SK-N-SH treated with all-trans-retinoic acid at 6 μM for 48 hours (cell line): Measurements from ENCODE around the gene OCEL1.

Experiments
- ATAC-seq: fragments of 200-7000 bp; cut with Tn5 transposase; 3 replicates; pipeline ENCODE4 v1.9.1; 2020; ENCODE audit warnings: mild to moderate bottlenecking, moderate library complexity
- ARNTL ChIP-seq: fragments of 450-650 bp; formaldehyde crosslinking; IDR thresholded peaks from 2 replicates; pipeline ENCODE4 v1.5.0; 2020; ENCODE audit warnings: low read depth, mild to moderate bottlenecking, moderate library complexity, borderline replicate concordance
- BACH2 ChIP-seq: fragments of 250-450 bp; sonication (Bioruptor Pico); IDR thresholded peaks from 2 replicates; pipeline ENCODE4 v1.9.0; 2021; ENCODE audit warnings: mild to moderate bottlenecking, borderline replicate concordance
- CREB5 ChIP-seq: fragments of 250-450 bp; sonication (Bioruptor Pico); IDR thresholded peaks from 2 replicates; pipeline ENCODE4 v1.5.1; 2020; ENCODE audit warnings: low read depth, mild to moderate bottlenecking, moderate library complexity
- CSDC2 ChIP-seq: fragments of 250-450 bp; sonication (Bioruptor Pico); IDR thresholded peaks from 2 replicates; pipeline ENCODE4 v1.5.0; 2020; ENCODE audit warnings: mild to moderate bottlenecking, moderate library complexity
- CSRNP3 ChIP-seq: fragments of 250-450 bp; sonication (Bioruptor Pico); IDR thresholded peaks from 2 replicates; pipeline ENCODE4 v1.5.1; 2021; ENCODE audit warnings: mild to moderate bottlenecking, moderate library complexity
- ESRRG ChIP-seq: fragments of 250-450 bp; sonication (Bioruptor Pico); IDR thresholded peaks from 2 replicates; pipeline ENCODE4 v1.6.1; 2021; ENCODE audit warnings: mild to moderate bottlenecking
- ISL1 ChIP-seq: fragments of 250-450 bp; sonication (Bioruptor Pico); IDR thresholded peaks from 2 replicates; pipeline ENCODE4 v2.1.2; 2022; ENCODE audit warnings: mild to moderate bottlenecking, moderate library complexity
- OSR1 ChIP-seq: fragments of 250-450 bp; sonication (Bioruptor Pico); IDR thresholded peaks from 2 replicates; pipeline ENCODE4 v1.8.0; 2022; ENCODE audit warnings: moderate library complexity, mild to moderate bottlenecking, inconsistent platforms
- PATZ1 ChIP-seq: fragments of 250-450 bp; sonication (Bioruptor Pico); IDR thresholded peaks from 2 replicates; pipeline ENCODE4 v1.8.0; 2020; ENCODE audit warnings: mild to moderate bottlenecking, moderate library complexity, borderline replicate concordance
- PPARA ChIP-seq: fragments of 250-450 bp; sonication (Bioruptor Pico); IDR thresholded peaks from 2 replicates; pipeline ENCODE4 v1.5.0; 2020; ENCODE audit warnings: mild to moderate bottlenecking, borderline replicate concordance
- SNAI2 ChIP-seq: fragments of 250-450 bp; sonication (Bioruptor Pico); IDR thresholded peaks from 2 replicates; pipeline ENCODE4 v1.5.0; 2020; ENCODE audit warnings: mild to moderate bottlenecking, moderate library complexity
- TCF4 ChIP-seq: fragments of 250-450 bp; sonication (Bioruptor Pico); IDR thresholded peaks from 2 replicates; pipeline ENCODE4 v1.8.0; 2021; ENCODE audit warnings: mild to moderate bottlenecking, moderate library complexity, borderline replicate concordance
- TOX ChIP-seq: fragments of 250-450 bp; sonication (Bioruptor Pico); IDR thresholded peaks from 2 replicates; pipeline ENCODE4 v1.8.0; 2021; ENCODE audit warnings: mild to moderate bottlenecking, moderate library complexity, borderline replicate concordance
- TSHZ2 ChIP-seq: fragments of 250-450 bp; sonication (Bioruptor Pico); IDR thresholded peaks from 2 replicates; pipeline ENCODE4 v1.5.0; 2020; ENCODE audit warnings: mild to moderate bottlenecking, moderate library complexity
- ZC3H10 ChIP-seq: fragments of 250-450 bp; sonication (Bioruptor Pico); IDR thresholded peaks from 2 replicates; pipeline ENCODE4 v1.5.1; 2021; ENCODE audit warnings: mild to moderate bottlenecking, moderate library complexity
- ZFP30 ChIP-seq: fragments of 450-650 bp; formaldehyde crosslinking; IDR thresholded peaks from 2 replicates; pipeline ENCODE4 v1.5.0; 2022; ENCODE audit warnings: mild to moderate bottlenecking, moderate library complexity
- ZNF565 ChIP-seq: fragments of 450-650 bp; formaldehyde crosslinking; conservative IDR thresholded peaks from 2 replicates; pipeline ENCODE4 v1.5.0; 2020; ENCODE audit warnings: low read depth, mild to moderate bottlenecking, moderate library complexity
- ZNF70 ChIP-seq: fragments of 450-650 bp; formaldehyde crosslinking; IDR thresholded peaks from 2 replicates; pipeline ENCODE4 v1.5.0; 2020; ENCODE audit warnings: mild to moderate bottlenecking, moderate library complexity
- ZNF8 ChIP-seq: fragments of 450-650 bp; formaldehyde crosslinking; IDR thresholded peaks from 2 replicates; pipeline ENCODE4 v1.5.0; 2020; ENCODE audit warnings: mild to moderate bottlenecking, moderate library complexity

OCEL1 gene

GRCh38 chr19:17206736-17207581, 19.1 kb upstream of the OCEL1 start:
- no peak for ATAC-seq
- TF ChIP-seq ZNF8: no peak
- no peak for TF ChIP-seq ESRRG (CRISPR knock-in tag)
- no peak for TF ChIP-seq TCF4
- no peak for TF ChIP-seq ZC3H10
- TF ChIP-seq ISL1 (CRISPR knock-in tag): no peak
- no peak for TF ChIP-seq SNAI2 (CRISPR knock-in tag)
- no peak for TF ChIP-seq ARNTL (CRISPR knock-in tag)
- no peak for TF ChIP-seq TSHZ2 (CRISPR knock-in tag)
- TF ChIP-seq ZNF70: no peak
- TF ChIP-seq PATZ1: no peak
- no peak for TF ChIP-seq ZFP30 (CRISPR knock-in tag)

DNA sequence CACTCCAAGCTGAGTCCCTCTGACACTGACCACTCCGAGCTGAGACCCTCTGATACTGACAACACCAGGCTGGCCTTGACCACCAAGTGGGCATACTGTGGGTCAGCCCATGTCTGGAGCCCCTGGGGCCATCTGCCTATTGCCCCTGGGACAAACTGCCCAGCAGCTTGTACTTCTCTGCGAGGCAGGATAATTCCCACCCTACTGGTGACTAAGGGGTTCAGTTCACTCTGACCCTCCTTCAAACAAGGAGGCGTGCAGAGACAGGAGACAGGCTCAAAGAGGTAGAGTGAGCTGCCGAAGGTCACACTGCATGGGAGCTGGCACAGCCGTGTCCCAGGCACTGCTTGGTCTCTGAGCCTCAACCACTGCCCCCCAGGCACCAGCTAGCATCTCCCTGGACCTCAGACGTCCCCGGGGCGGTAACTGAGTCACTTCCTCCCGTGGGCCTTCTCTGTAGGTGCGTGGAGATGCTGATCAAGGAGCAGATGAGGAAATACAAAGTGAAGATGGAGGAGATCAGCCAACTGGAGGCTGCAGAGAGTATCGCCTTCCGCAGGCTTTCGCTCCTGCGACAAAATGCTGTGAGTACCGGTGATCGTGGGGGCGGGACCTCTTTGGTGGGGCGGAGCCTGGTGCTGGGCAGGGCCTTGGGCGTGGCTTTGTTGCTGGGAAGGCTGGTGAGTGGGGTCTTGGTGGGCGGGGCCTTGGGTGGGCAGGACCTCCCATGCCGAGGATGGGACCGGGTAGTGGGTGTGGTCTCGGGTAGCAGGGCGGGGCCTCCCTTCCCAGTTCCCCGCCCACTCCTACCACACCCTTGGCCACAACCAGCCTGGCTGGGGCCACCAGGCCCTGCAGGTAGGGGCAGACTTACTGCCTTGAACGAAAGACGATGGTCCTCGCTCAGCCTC, 16.6 kb upstream of the OCEL1 start:
- TF ChIP-seq ISL1 (CRISPR knock-in tag) (no peak), OSR1 (CRISPR knock-in tag) (no peak), ZNF565 (CRISPR knock-in tag) (no peak), ZNF70 (no peak), PPARA (CRISPR knock-in tag) (no peak), CSRNP3 (CRISPR knock-in tag) (no peak), TSHZ2 (CRISPR knock-in tag) (no peak), CSDC2 (CRISPR knock-in tag) (no peak), ESRRG (CRISPR knock-in tag) (no peak)
- TF ChIP-seq, all 23 proteins: peak for 0
- peak; percentile 53 for ATAC-seq

GRCh38 chr19:17210296-17210695, 15.7 kb upstream of the OCEL1 start:
- ATAC-seq: no peak
- no peak for TF ChIP-seq CREB5
- no peak for TF ChIP-seq ESRRG (CRISPR knock-in tag)
- TF ChIP-seq ZNF565 (CRISPR knock-in tag): no peak
- no peak for TF ChIP-seq TOX
- no peak for TF ChIP-seq ISL1 (CRISPR knock-in tag)
- no peak for TF ChIP-seq TSHZ2 (CRISPR knock-in tag)
- TF ChIP-seq ZNF8: no peak
- TF ChIP-seq ZC3H10: no peak
- no peak for TF ChIP-seq OSR1 (CRISPR knock-in tag)
- TF ChIP-seq TCF4: no peak
- no peak for TF ChIP-seq BACH2 (CRISPR knock-in tag)
- TF ChIP-seq ZNF70: no peak
- no peak for TF ChIP-seq CSRNP3 (CRISPR knock-in tag)
- TF ChIP-seq ARNTL (CRISPR knock-in tag): no peak
